Hepatic stellate cell (primary cell): Measurements from ENCODE around the gene PIGX.

Experiments used
- DNase-seq: peaks from one replicate; pipeline ENCODE4 v3.0.0; 2011; ENCODE audit warnings: low spot score

PIGX gene

DNA sequence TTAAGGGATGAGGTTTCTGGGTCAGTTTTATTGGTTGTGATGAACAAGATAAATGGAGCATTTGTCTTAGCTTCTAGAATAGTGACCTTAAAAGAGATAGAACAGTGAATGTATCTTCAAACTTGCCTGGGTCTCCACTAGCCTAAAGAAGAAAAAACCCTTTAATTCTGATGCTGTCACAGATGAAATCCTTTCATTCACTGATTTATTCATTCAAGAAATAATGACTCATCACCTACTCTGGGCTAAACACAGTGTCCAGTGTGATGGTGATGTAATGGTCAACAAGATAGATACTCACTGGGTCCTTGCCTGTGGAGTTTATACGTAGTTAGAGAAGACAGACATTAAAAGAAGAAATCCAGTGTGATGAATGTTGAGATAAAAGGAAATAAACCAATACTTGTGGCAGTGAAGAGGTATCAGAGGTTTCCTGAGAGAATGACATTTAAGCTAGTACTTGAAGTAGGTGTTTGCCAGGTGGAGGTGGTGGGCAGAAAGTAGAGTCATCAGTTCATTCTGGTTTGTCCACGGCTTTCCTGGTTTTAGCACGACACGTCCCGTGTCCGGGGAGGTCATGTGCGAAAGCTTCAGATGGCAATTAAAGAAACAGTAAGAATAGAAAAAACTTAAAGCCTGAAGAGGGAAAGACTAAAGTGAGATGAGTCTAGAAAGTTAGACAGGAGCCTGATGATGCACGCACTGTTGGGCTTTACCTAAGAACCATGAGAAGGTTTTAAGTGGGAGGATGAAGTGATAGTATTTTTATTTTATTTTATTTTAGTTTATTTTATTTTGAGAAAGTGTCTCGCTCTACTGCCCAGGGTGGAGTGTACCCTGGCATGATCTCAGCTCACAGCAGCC lies 45.9 kb downstream of the PIGX start:
- DNase-seq = peak; percentile 44

DNA sequence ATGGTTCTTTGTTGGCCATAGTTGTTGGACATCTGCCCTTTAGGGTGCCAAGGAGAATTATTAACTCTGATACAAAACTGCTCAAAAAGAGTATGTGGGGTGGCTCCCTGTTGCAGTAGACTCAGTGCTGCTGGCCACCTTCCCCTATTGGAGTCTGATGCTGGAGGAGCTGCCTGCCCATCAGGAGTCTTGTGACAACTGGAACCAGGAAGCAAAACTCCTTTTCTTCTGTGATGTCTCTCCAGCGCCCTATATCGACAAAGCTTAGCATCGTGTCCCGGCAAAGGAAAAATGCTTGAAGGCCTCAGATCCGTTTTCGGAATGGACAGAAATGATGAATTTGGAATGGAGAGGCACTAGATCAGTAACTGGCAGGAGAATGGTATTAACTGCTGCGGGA lies 51.0 kb downstream of the PIGX start:
- no peak for DNase-seq

DNA sequence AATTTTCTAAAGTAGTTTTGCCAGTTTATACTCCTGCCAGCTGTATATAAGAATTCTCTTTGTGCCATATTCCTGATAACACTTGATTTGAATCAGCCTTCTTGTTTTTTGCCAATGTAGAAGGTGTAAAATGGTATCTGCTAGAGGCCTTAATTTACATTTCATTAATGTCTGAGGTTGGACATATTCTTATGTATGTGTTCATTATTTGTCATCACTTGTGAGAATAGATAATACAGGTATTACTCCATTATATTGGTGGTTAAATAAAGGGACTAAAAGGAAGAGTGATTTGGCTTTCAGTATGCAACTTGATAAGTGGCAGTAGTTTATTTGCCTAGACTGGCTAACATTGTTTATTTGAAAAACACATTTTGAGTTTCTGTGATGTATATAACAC lies 53.3 kb downstream of the PIGX start:
- DNase-seq = no peak

DNA sequence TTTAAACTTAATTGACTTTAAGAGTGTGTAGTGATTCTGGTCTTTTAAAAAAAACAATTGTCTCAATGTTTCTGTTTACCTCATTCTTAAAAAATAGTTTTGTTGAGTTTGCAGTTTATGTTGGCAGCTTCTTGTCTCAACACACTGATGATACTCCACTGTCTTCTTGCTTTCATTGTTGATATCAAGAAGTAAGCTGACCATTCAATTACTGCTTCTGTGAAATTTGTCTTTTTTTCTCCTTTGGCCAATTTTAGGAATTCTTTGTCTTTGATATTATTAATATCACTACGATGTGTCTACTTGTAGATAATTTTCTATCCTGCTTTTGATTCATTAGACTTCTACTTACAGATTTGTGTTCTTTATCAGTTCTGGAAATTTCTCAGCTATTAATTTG lies 58.9 kb downstream of the PIGX start:
- DNase-seq = no peak

DNA sequence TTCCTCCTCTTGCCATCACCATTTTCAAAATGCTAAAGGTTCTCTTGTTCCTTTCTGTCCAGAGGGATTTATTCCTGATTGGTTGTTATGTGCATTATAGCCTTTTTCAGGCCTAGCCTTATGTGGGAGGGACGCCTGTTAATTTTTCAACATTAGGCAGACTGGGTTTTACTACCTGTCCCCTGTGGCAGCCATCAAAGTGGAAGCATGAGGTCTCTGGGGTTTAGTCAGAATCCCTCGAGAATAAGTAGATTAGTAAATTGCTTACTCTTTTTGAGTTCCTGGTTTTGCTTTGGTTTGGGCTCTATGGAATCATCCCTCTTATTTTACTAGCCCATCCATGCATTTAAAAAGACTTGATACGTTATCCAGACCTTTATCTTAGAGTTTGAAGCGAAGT lies 59.9 kb downstream of the PIGX start:
- no peak for DNase-seq

DNA sequence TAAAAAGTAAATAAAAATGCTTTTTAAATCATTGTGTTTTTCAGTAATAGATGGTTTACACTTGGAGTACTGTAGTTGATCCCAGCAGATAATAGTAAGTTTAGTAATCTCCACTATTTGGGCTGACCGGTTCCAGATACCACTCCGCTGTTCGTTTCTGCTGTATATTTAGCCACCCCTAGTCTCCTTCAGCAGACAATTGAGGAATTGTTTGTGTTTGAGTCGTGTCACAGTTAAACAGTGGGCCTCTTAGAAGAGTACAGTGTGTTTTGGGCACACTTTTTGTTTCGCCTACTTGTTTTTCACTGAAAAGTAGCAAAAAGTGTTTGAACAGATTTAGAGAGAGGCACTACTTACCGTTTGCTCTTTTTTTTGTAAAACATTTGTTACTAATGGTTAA lies 60.7 kb downstream of the PIGX start:
- DNase-seq = no peak

DNA sequence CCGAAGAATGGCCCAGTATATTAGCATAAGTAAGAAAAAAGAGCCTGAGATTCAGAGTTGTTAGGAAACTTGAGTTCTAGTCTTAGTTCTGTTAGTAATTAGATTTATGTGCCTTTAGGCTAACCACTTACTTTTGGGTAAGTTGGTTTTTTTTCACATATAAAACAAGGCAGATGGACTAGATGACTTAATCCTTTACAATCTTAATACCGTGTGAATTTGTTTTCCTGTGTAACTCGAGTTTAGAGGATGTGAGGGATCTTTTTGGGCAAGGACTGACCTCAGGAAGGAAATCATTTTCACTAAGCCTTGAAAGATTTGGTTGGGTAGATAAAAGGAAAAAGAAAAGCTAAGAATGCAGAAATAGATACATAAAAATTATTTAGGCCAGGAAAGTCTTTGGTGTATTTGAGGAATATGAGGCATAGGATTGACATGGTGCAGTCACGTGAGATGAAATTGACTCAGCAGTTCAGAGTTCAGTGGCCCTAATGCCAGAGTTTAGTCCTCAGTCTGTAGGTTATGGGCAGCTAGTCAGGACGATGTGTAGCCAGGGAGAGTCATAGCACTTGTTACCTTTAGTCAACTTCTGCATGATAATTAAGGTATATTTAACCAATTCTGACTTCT lies 62.1 kb downstream of the PIGX start:
- no peak for DNase-seq

DNA sequence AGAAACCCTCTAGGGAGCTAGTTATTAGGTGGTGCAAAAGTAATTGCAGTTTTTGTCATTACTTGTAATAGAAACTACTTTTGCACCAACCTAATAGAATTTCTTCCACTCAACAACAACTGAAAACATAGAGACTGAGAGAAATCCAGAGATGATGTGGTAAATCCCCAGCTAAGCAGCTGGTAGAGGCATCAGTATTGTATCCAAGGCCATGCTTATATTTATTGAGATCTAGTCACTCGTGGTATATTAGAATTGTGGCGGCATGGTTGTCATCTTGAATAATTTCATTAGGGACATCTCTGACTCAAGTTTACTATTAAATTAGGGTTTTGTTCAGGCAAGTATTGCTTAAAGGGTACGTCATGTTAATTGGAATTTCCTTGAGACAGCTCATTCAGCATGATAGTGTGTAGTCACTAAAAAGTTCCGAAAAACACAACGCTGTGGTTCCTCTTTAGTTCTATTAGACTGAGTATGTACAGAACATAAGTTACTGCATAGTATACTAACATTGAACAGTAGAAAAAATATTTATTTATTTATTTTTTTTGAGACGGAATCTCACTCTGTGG lies 62.8 kb downstream of the PIGX start:
- no peak for DNase-seq

DNA sequence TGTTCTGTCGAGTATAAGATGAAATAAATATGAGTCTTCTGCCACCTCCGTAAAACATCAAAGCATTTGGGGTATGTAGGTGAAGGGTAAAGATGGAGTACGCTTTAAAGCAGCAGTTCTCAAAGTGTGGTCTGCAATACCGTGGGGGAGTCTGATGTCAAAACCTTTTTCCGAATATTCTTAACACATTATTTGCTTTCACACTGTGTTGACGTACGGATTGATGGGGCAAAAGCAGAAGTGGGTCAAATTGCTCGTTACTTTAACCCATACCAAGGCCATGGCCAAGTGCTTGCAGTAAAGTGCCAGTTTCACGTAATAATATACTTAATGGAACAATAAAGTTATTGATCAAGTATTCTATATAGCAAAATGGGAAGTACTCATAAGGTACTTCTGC lies 63.8 kb downstream of the PIGX start:
- DNase-seq = no peak

DNA sequence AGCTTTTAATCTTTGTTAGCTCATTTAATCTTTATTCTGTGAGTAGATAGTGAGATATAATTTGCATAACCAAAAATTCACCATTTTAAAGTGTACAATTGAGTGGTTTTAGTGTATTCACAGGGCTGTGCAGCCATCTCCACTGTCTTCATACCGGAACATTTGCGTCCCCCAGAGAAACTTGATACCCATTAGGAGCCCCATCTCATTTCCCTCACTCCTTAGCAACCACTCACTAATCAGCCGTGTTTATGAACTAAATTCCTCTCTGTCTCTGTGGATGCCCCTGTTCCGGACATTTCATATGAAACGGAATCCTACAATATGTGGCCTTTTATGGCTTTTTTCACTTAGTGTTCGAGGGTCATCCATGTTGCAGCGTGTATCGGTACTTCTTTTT lies 65.7 kb downstream of the PIGX start:
- no peak for DNase-seq

DNA sequence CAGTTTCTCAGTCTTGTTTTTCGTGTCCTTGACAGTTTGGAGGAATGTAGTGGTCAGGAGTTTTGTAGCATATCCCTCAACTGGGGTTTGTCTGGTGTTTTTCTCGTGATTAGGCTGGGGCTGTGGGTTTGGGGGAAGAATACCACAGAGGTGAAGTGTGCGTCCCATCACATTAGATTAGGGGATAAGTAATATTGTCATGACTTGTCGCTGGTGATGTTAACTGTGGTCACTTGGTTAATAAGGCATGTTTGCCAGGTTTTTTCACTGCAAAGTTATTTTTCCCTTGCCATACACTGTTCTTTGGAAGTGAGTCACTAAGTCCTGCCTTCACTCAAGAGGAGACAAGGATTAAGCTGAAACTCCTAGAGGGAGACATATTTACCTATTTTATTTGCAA lies 66.6 kb downstream of the PIGX start:
- peak; percentile 50 for DNase-seq

DNA sequence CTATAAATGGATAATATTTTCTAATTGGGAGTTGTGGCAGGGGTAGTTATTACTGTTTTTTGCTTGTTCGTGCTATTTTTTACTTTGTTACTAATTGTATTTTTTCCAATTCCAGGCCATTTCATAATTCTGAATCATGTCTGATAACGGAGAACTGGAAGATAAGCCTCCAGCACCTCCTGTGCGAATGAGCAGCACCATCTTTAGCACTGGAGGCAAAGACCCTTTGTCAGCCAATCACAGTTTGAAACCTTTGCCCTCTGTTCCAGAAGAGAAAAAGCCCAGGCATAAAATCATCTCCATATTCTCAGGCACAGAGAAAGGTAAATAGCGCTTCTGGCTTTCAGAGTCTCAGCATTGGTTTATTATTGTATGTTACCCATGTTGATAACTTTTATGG lies 70.3 kb downstream of the PIGX start:
- DNase-seq = no peak
